ENCODE measurements around the gene MGRN1.
"Not testable (repeated sequence)": the region's sequence is repeated elsewhere in the genome, so short reads cannot be mapped to it uniquely, and the experiment has no call there.

MGRN1 gene

DNA sequence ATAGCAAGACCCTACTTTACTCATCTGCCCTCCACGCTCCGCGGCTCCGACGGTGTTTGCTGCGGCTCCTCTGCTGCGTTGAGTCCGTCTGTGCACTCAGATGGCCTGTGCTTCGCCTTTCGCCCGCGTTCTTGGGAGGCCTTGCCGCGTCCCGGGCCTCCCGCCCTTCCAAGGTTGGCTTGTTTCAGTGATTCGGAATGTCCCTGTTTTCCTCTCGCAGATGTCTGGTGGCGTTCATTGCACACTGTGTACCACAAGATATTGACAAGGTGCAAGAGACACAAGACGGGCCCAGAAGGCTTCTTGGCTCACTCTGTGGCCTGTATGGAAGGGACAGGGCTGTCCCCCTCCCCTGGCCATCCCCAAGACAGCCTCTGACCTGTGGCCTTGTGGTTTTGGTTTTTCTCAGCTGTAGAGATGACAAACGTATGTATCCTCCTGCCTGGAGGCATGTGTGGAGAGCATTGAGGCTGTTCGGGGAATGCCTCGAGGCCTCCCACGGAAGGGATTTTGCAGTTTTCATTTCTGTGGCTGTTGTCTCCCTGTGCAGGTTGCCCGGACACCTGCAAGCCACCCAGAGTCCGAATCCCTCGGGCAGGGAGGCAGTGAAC lies 15.4 kb downstream of the MGRN1 start:
- Histone ChIP-seq H3K4me3 (ENCODE audit: low read depth in 1 of 2, low read length in 2 of 2) (no peak overlapping the region), H3K36me3 (ENCODE audit: control insufficient read depth in 1 of 2, insufficient read depth in 2 of 2, low read length in 2 of 2) (peaks cover 0 to 24% of the 10 kb centered on the region in 2 donors), H3K9ac (ENCODE audit: low read depth in 1 of 2, low read length in 2 of 2) (no peak overlapping the region), H3K9me3 (ENCODE audit: control insufficient read depth in 1 of 2, low read length in 2 of 2) (no peaks in the 10 kb centered on the region), H3K27me3 (ENCODE audit: control insufficient read depth in 1 of 2, insufficient read depth in 2 of 2, low read length in 2 of 2) (no peaks in the 10 kb centered on the region), H3K27ac (ENCODE audit: low read depth, low read length) (no peak overlapping the region), H3K4me1 (ENCODE audit: control insufficient read depth in 1 of 2, insufficient read depth in 2 of 2, low read length in 2 of 2) (peaks cover 11 to 14% of the 10 kb centered on the region in 2 donors)

DNA sequence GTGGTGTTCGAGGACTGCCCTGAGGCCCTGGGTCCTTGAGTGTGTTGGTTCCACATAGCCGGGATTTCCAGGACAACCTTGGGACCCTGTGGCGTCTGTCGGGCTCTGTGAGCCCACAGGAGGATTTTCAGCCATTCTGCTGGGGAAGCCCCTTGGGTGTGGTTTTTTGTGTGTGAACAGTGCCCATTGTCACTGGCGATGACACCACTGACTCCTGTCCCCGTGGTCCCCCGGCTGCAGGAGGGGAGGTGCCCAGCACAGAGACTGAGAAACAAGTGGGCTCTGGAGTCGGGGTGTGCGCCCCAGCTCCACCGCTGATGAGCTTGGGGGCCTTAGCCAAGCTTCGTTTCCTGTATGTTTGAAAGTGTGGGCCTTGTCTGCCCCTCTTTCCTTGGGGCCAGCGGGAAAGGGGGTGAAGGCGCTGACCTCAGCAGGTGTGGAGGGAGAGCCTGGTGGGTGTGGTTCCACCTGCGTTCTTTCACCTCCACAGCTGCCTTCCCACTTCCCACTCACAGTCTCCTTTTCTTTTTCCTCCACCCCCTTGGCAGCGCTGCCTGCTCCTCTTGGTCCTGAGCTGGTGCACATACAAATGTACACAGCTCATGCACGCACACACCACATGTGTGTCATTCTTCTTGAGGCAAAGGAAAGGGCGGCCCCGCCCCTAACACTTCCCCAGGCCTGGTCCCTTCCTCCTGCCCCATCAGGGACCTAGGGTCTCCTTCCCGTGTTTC lies 16.1 kb downstream of the MGRN1 start:
- Histone ChIP-seq H3K9me3 (ENCODE audit: control insufficient read depth in 1 of 2, low read length in 2 of 2) (no peaks in the 10 kb centered on the region), H3K27ac (ENCODE audit: low read depth, low read length) (no peak overlapping the region), H3K9ac (ENCODE audit: low read depth in 1 of 2, low read length in 2 of 2) (no peak overlapping the region), H3K4me3 (ENCODE audit: low read depth in 1 of 2, low read length in 2 of 2) (no peak overlapping the region), H3K27me3 (ENCODE audit: control insufficient read depth in 1 of 2, insufficient read depth in 2 of 2, low read length in 2 of 2) (no peaks in the 10 kb centered on the region), H3K36me3 (ENCODE audit: control insufficient read depth in 1 of 2, insufficient read depth in 2 of 2, low read length in 2 of 2) (peaks cover 0 to 27% of the 10 kb centered on the region in 2 donors), H3K4me1 (ENCODE audit: control insufficient read depth in 1 of 2, insufficient read depth in 2 of 2, low read length in 2 of 2) (peaks cover 11 to 14% of the 10 kb centered on the region in 2 donors)

DNA sequence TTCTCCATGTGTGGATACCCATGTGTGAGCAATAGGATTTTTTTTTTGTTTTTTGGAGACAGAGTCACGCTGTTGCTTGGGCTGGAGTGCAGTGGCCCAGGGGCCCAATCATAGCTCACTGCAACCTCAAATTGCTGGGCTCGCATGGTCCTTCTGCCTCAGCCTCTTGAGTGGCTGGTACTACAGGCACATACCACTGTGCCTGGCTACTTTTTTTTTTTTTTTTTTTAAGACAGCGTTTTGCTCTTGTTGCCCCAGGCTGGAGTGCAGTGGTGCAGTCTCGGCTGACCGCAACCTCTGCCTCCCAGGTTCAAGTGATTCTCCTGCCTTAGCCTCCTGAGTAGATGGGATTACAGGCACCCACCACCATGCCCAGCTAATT lies 16.7 kb downstream of the MGRN1 start:
- no peaks in the 10 kb centered on the region for H3K9me3 ChIP-seq (ENCODE audit: control insufficient read depth in 1 of 2, low read length in 2 of 2)
- peaks cover 11 to 14% of the 10 kb centered on the region in 2 donors for H3K4me1 ChIP-seq (ENCODE audit: control insufficient read depth in 1 of 2, insufficient read depth in 2 of 2, low read length in 2 of 2)
- no peak overlapping the region for H3K27ac ChIP-seq (ENCODE audit: low read depth, low read length)
- H3K9ac ChIP-seq (ENCODE audit: low read depth in 1 of 2, low read length in 2 of 2): no peak overlapping the region
- H3K4me3 ChIP-seq (ENCODE audit: low read depth in 1 of 2, low read length in 2 of 2): no peak overlapping the region
- no peaks in the 10 kb centered on the region for H3K27me3 ChIP-seq (ENCODE audit: control insufficient read depth in 1 of 2, insufficient read depth in 2 of 2, low read length in 2 of 2)
- H3K36me3 ChIP-seq (ENCODE audit: control insufficient read depth in 1 of 2, insufficient read depth in 2 of 2, low read length in 2 of 2): peaks cover 0 to 27% of the 10 kb centered on the region in 2 donors

DNA sequence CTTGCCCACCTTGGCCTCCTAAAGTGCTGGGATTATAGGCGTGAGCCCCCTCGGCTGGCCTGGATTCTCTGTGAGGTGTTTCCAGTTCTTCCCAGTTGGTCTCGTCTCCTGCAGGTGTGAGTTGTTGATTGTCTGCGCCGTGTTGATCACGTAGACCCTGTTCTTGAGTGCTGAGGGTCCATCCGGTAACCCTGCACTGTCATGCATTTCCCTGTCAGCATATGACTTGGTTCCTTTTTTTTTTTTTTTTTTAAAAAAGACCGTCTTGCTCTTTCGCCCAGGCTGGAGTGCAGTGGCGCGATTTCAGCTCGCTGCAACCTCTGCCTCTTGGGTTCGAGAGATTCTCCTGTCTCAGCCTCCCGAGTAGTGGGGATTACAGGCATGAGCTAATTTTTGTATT lies 17.3 kb downstream of the MGRN1 start:
- Histone ChIP-seq H3K4me3 (ENCODE audit: low read depth in 1 of 2, low read length in 2 of 2) (no peak overlapping the region), H3K9me3 (ENCODE audit: control insufficient read depth in 1 of 2, low read length in 2 of 2) (no peaks in the 10 kb centered on the region), H3K4me1 (ENCODE audit: control insufficient read depth in 1 of 2, insufficient read depth in 2 of 2, low read length in 2 of 2) (peaks cover 11 to 14% of the 10 kb centered on the region in 2 donors), H3K27me3 (ENCODE audit: control insufficient read depth in 1 of 2, insufficient read depth in 2 of 2, low read length in 2 of 2) (no peaks in the 10 kb centered on the region), H3K36me3 (ENCODE audit: control insufficient read depth in 1 of 2, insufficient read depth in 2 of 2, low read length in 2 of 2) (peaks cover 0 to 30% of the 10 kb centered on the region in 2 donors), H3K9ac (ENCODE audit: low read depth in 1 of 2, low read length in 2 of 2) (no peak overlapping the region), H3K27ac (ENCODE audit: low read depth, low read length) (no peak overlapping the region)

DNA sequence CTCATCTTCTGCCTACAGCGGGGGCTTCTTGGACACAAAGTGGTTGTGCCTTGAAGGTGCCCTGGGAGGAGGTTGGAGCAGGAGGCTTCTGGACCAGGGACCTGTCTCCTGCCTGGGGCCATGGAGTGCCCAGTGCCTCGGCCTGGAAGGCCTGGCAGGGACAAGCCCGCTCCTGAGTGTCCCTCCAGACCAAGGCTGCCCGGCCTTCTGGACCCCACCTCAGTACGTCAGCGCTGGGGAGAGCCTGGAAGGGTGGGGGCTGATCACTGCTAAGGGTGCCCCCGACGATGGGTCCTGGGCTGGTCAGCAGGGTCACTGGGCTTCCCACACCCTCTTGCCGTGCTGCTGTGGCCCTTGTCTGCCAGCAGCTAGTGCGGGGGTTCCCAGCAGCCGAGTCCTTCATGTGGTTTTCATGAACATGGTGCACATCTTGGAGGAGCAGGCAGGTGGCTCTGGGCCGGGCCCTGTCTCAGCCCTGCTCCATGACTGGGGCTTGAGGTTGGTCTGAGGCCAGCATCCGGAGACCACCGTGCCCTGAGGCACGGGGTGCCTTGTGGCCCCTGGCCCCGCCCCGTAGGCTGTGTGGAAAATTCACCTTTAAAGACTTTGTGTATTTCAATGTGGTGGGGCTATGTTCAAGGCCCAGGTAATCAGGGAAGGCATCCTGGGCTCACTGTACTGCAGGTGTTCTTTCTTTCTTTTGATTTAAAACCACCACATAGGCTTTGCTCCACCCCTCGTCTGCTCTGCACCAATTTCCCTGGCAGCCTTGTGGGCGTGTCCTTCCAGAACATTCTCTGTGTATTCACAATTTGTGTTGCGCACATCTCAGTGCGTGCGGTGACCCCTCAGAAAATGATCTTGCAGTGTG lies 22.4 kb downstream of the MGRN1 start:
- Histone ChIP-seq H3K9me3 (ENCODE audit: control insufficient read depth in 1 of 2, low read length in 2 of 2) (no peaks in the 10 kb centered on the region), H3K27me3 (ENCODE audit: control insufficient read depth in 1 of 2, insufficient read depth in 2 of 2, low read length in 2 of 2) (no peaks in the 10 kb centered on the region), H3K4me1 (ENCODE audit: control insufficient read depth in 1 of 2, insufficient read depth in 2 of 2, low read length in 2 of 2) (no peaks in the 10 kb centered on the region), H3K9ac (ENCODE audit: low read depth in 1 of 2, low read length in 2 of 2) (no peak overlapping the region), H3K27ac (ENCODE audit: low read depth, low read length) (no peak overlapping the region), H3K4me3 (ENCODE audit: low read depth in 1 of 2, low read length in 2 of 2) (no peak overlapping the region), H3K36me3 (ENCODE audit: control insufficient read depth in 1 of 2, insufficient read depth in 2 of 2, low read length in 2 of 2) (peaks cover 4 to 28% of the 10 kb centered on the region in 2 donors)

DNA sequence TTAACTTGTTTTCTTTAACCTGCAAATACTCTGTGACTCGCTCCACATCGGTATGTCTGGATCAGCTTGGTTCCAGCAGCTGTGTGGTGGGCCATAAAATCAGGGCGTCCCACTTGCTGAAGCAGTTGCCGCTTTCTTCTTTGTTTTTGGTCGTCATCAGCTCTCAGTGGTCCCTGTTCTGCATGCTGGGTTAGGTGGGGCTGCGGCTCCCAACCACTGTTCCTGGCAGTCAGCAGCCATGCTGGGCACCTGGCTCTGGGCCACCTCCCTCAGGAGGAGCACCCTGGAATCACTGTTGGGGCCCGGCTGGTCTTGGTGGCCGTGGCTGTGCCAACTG lies 23.0 kb downstream of the MGRN1 start:
- Histone ChIP-seq H3K4me1 (ENCODE audit: control insufficient read depth in 1 of 2, insufficient read depth in 2 of 2, low read length in 2 of 2) (peaks cover 2 to 4% of the 10 kb centered on the region in 2 donors), H3K27ac (ENCODE audit: low read depth, low read length) (no peak overlapping the region), H3K9me3 (ENCODE audit: control insufficient read depth in 1 of 2, low read length in 2 of 2) (no peaks in the 10 kb centered on the region), H3K4me3 (ENCODE audit: low read depth in 1 of 2, low read length in 2 of 2) (no peak overlapping the region), H3K36me3 (ENCODE audit: control insufficient read depth in 1 of 2, insufficient read depth in 2 of 2, low read length in 2 of 2) (peaks cover 4 to 34% of the 10 kb centered on the region in 2 donors), H3K27me3 (ENCODE audit: control insufficient read depth in 1 of 2, insufficient read depth in 2 of 2, low read length in 2 of 2) (no peaks in the 10 kb centered on the region), H3K9ac (ENCODE audit: low read depth in 1 of 2, low read length in 2 of 2) (no peak overlapping the region)

DNA sequence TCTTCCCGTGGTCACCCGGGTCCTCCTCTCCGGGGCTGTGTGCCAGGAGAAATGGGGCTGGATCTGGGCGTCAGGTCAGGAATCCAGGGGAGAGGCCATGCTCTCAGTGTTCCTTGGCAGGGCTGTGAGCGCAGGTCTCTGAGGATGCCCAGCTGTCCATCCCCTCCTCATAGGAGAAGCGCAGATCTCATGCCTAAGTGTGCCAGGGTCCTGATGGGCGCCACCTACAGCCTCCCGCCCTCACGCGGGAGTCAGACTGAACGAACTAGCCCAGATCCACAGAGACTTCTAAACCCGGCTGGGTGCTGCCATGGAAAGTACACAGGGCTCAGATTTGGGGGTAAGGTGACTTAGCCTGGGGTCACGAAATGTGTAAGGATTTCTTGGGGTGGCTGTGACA lies 24.3 kb downstream of the MGRN1 start:
- no peak overlapping the region for H3K9ac ChIP-seq (ENCODE audit: low read depth in 1 of 2, low read length in 2 of 2)
- H3K4me3 ChIP-seq (ENCODE audit: low read depth in 1 of 2, low read length in 2 of 2): no peak overlapping the region
- peaks cover 9 to 12% of the 10 kb centered on the region in 2 donors for H3K4me1 ChIP-seq (ENCODE audit: control insufficient read depth in 1 of 2, insufficient read depth in 2 of 2, low read length in 2 of 2)
- H3K27me3 ChIP-seq (ENCODE audit: control insufficient read depth in 1 of 2, insufficient read depth in 2 of 2, low read length in 2 of 2): no peaks in the 10 kb centered on the region
- no peak overlapping the region for H3K27ac ChIP-seq (ENCODE audit: low read depth, low read length)
- no peaks in the 10 kb centered on the region for H3K9me3 ChIP-seq (ENCODE audit: control insufficient read depth in 1 of 2, low read length in 2 of 2)
- H3K36me3 ChIP-seq (ENCODE audit: control insufficient read depth in 1 of 2, insufficient read depth in 2 of 2, low read length in 2 of 2): peaks cover 4 to 39% of the 10 kb centered on the region in 2 donors

DNA sequence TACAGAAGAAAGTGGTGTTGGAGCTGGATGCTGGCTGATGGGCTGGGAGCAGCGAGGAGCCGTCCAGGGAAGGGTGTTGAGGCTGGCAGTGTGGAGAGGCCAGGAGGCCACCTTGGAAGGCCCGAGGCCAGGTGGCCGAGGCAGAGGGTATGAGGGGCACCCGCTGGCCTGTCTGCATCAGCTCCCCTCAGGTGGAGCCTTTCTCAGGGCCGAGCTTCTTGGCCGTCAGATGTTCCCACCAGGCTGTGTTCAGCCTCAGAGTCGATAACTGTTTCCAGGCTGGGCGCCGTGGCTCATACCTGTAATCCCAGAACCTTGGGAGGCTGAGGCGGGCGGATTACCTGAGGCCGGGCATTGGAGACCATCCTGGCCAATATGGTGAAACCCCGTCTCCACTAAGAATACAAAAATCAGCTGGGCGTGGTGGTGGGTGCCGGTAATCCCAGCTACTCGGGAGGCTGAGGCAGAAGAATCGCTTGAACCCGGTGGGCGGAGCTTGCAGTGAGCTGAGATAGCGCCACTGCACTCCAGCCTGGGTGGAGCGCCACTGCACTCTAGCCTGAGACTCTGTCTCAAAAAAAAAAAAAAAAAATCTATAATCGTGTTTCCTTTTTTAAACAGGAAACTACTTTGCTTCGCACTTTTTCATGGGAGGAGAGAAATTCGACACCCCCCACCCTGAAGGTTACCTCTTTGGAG lies 25.3 kb downstream of the MGRN1 start:
- Histone ChIP-seq H3K4me1 (ENCODE audit: control insufficient read depth in 1 of 2, insufficient read depth in 2 of 2, low read length in 2 of 2) (peaks cover 17 to 20% of the 10 kb centered on the region in 2 donors), H3K36me3 (ENCODE audit: control insufficient read depth in 1 of 2, insufficient read depth in 2 of 2, low read length in 2 of 2) (peaks cover 4 to 45% of the 10 kb centered on the region in 2 donors), H3K27ac (ENCODE audit: low read depth, low read length) (no peak overlapping the region), H3K9me3 (ENCODE audit: control insufficient read depth in 1 of 2, low read length in 2 of 2) (no peaks in the 10 kb centered on the region), H3K9ac (ENCODE audit: low read depth in 1 of 2, low read length in 2 of 2) (no peak overlapping the region), H3K4me3 (ENCODE audit: low read depth in 1 of 2, low read length in 2 of 2) (no peak overlapping the region), H3K27me3 (ENCODE audit: control insufficient read depth in 1 of 2, insufficient read depth in 2 of 2, low read length in 2 of 2) (no peaks in the 10 kb centered on the region)

DNA sequence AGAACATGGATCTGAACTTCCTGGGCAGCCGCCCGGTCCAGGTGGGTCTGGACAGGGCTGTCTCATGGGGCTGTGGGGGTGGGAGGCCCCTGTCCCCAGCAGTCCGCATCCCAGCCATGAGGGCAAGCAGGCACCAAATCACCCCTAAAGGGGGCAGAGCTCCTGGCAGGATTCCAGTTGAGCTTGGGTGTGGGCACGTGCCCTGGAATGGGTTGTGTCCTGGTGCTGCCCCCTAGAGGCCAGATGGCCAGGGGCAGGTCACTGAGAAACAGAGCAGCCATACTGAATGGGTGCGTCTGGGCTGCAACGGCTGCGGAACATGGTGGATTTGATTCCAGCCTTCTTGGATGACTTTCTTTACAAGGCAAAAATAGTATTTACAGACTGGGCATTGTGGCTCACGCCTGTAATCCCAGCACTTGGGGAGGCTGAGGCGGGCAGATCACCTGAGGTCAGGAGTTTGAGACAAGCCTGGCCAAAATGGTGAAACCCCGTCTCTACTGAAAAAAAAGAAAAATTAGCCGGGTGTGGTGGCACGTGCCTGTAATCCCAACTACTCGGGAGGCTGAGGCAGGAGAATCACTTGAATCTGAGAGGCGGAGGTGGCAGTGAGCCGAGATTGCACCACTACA lies 25.9 kb downstream of the MGRN1 start:
- Histone ChIP-seq H3K36me3 (ENCODE audit: control insufficient read depth in 1 of 2, insufficient read depth in 2 of 2, low read length in 2 of 2) (peaks cover 4 to 47% of the 10 kb centered on the region in 2 donors), H3K4me1 (ENCODE audit: control insufficient read depth in 1 of 2, insufficient read depth in 2 of 2, low read length in 2 of 2) (peaks cover 24 to 27% of the 10 kb centered on the region in 2 donors)
- not testable (repeated sequence) for H3K9ac ChIP-seq (ENCODE audit: low read depth in 1 of 2, low read length in 2 of 2); H3K27ac ChIP-seq (ENCODE audit: low read depth, low read length); H3K4me3 ChIP-seq (ENCODE audit: low read depth in 1 of 2, low read length in 2 of 2); H3K27me3 ChIP-seq (ENCODE audit: control insufficient read depth in 1 of 2, insufficient read depth in 2 of 2, low read length in 2 of 2); H3K9me3 ChIP-seq (ENCODE audit: control insufficient read depth in 1 of 2, low read length in 2 of 2)
